ENCODE measurements around the gene RUBCNL. TPM values are rescaled to one million over a fixed set of nuclear protein-coding genes. Genes with fewer than 3 reads are reported as not detected.
"Not testable (repeated sequence)": the region's sequence is repeated elsewhere in the genome, so short reads cannot be mapped to it uniquely, and the experiment has no call there.

Gene RUBCNL, protein sequence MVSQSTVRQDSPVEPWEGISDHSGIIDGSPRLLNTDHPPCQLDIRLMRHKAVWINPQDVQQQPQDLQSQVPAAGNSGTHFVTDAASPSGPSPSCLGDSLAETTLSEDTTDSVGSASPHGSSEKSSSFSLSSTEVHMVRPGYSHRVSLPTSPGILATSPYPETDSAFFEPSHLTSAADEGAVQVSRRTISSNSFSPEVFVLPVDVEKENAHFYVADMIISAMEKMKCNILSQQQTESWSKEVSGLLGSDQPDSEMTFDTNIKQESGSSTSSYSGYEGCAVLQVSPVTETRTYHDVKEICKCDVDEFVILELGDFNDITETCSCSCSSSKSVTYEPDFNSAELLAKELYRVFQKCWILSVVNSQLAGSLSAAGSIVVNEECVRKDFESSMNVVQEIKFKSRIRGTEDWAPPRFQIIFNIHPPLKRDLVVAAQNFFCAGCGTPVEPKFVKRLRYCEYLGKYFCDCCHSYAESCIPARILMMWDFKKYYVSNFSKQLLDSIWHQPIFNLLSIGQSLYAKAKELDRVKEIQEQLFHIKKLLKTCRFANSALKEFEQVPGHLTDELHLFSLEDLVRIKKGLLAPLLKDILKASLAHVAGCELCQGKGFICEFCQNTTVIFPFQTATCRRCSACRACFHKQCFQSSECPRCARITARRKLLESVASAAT
- polyA plus RNA-seq (ENCODE audit: insufficient read length) = 2.8 TPM

- no peak for DNase-seq
Measured at GRCh38 chr13:46387064-46387851, at the start of gene RUBCNL. Gene RUBCNL (minus strand): TSS chr13:46387252. CDS start chr13:46372475, 14,777 bp downstream.

DNA sequence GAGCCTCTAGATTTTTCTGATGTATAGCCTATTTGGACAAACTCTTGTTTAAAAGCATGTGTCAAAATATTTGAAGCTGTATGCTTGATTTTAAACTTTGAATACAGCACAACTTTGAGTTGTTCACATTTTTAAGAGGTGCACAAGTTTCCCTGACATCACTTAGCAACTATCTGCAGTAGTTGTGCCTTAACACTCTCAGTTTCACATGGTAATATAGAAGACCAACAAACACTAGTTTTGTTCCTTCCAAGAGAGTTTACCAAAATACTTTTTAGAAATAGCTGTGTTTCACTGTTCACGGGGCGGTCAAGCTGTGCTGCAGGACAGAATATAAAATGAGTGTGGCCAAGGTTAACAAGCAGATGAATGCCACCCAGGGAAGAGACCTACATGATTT, 42.5 kb upstream of the RUBCNL start:
- not testable (repeated sequence) for DNase-seq

DNA sequence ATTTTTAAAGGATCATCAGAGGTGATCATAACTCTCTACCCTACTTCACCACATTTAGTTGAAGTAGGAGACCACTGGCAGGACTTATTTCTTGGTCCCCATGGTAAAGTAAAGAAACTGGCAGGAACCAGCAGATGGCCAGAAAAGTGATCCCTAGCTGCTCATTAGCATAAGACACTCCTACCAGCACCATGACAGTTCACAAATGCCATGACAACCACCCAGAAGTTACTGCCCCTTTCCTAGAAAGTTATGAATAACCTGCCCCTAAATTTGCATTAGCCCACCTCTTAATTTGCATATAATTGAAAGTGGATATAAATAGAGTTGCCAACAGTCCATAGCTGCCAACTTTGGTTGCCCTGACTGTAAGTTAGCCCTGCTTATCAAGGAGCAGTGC, 18.4 kb upstream of the RUBCNL start:
- no peak for DNase-seq

DNA sequence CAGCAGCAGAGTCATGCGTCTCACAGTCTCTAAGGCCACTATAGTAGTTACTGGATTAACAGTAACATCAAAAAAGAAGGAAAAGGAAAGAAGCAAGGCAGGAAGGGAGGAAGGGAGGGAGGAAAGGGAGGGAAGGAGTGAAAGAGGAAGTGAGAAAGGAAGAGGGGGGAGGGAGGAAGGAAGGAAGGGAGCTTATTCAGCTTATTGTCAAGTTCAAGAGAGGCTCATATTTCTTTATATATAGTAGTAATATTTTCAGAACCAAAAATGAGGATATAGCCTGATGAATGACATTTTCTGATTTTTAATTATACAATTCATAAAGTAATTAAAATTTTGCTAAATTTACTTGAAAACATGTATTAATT, 17.7 kb upstream of the RUBCNL start:
- no peak for DNase-seq

- DNase-seq = no peak
Measured at GRCh38 chr13:46403851-46404732, 17.0 kb upstream of the RUBCNL start.

- no peak for DNase-seq
Measured at GRCh38 chr13:46402178-46402577, 15.1 kb upstream of the RUBCNL start.

GRCh38 chr13:46401432-46401831, 14.4 kb upstream of the RUBCNL start:
- DNase-seq = no peak

DNA sequence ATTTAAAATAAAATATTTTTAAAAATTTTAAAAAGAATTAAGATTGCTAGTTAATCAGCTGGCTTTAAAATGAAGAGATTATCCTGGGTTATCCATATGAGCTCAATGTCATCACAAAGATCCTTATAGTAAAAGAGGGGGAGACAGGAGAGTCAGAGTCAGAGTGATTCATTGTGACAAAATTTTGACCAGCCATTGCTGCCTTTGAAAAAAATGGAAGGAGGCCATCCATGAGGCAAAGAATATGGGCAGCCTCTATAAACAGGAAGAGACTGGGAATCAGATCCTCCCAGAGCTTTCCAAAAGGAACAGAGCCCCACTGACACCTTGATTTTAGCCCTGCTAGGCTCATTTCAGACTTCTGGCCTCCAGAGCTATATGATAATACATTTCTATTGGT, 9.3 kb upstream of the RUBCNL start:
- no peak for DNase-seq

- no peak for DNase-seq
Measured at GRCh38 chr13:46392967-46393366, 5.9 kb upstream of the RUBCNL start.

DNA sequence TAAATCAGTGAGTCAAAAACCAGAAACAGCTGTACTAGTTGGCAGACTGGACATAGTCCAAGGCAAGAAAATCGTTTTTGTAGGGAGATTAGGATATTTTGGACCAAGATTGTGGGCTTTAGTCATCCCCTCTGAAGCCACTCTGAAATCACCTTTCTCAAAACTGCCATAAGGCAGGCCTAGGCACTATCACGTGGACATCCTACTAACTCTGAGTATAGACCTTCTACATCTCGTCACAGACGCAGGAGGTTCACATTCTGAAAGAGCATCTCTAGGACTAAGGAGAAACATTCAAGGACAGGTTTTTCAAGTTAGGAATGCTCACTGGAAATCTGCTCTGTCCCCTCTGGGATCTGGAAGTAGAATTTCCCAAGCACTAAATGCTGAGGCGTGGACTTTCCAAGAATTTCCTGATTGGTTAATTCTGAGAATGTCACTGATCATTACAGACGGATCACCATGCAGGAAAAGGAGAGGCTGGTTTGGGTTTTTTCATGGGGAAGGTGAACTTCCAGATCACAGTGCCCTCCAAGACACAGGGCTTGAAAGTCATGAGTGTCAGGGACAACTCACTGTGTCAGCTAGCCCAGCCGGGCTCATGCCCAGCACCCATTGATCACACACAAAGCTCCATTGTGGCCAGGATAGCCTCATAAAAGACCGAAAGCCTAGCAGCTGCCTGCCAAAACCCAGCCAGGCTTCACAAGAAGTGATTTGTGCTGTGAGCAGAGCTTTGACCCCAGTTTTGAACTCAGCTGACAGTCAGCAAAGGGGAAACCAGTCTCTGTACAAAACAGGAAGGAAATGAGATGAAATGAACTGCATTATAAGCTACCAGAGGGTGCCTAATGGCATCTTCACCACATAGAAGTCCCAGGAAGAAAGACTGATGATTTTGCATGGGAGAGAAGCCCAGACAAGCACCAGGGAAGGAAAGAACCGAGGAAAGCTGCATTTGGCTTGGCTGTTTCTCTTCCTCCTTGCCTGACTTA, 2.7 kb upstream of the RUBCNL start:
- no peak for DNase-seq

DNA sequence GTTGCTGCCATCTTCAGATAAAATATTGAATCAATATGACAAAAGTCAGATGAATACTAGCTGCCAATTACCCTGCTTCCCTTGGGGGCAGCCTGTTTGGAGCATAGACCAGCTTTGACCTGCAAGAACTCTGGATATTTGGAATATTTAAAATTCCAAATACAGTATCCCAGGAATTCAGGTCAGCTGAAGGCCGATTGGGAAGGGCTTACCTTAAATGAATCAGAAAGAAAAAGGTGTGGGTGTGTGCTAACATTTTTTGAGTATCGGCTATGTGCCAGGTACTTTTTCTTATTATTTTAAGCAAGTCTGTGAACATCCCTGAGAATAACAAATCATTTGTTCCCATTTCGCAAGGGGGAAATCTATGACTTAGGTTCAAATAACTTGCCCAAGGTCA, 1.8 kb upstream of the RUBCNL start:
- DNase-seq = no peak

DNA sequence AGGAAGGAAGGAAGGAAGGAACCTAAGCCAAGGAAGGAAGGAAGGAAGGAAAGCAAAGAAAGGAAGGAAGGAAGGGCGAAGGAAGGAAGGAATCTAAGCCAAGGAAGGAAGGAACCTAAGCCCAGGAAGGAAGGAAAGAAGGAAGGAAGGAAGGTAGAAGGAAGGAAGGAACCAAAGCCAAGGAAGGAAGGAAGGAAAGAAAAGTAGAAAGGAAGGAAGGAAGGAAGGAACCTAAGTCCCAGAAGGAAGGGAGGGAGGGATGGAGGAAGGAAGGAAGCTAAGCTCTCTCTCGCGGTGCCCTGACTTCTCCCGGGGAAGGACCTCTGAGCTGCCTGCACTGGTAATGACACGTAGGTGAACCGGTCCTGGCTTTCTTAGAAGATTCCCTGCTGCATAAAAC, 1.3 kb upstream of the RUBCNL start:
- DNase-seq = no peak

DNA sequence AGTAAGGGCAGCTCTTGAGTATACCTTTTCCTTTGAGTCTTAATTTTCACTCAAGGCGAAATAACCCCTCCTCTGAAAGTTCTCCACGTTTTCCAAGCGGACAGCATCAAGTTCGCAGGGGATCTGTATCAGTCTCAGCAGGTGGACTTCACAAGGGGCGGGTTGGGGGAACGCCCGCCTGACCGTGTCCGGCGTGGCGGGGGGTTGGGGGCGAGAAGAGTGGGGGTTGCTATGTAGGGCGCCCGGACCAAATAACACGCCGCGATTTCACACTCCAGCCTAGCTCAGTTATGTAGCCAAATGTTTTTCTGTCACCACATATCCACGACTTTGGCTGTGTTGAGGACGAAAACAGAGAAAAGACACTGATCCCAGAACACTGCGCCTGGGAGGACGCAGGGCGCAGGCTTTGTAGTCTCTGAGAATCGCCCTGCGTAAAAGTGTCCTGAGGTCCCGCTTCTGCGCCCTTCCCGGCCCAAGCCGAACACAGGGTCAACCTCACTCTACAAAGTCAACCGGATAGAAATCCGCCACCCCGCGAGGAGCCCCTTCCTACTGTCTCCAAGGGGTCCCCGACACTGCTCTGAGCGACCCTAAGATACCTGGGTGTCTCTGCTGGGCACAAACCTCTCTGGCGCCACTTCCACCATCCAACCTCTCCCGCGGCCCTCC, 524 bp downstream of the RUBCNL start:
- no peak for DNase-seq

GRCh38 chr13:46385946-46386345, 1.1 kb downstream of the RUBCNL start:
- DNase-seq = no peak

DNA sequence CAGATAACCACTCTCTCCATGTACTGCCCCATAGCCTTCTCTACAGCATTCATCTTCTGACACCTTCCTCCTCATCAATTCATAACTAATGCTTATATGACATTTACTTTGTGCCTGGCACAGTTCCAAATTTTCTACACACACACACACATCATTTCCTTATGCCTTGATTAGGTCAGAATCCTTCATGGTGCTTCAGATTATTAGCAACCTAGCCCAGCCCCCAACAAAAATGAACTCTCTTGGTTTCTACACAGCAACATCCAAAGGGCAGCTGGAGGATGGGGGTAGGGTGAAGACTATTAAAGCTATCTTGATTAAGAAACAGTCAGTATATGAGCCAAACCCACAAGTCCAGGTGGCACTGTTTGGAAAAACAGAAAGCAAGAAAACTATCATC, 3.7 kb downstream of the RUBCNL start:
- DNase-seq = no peak

DNA sequence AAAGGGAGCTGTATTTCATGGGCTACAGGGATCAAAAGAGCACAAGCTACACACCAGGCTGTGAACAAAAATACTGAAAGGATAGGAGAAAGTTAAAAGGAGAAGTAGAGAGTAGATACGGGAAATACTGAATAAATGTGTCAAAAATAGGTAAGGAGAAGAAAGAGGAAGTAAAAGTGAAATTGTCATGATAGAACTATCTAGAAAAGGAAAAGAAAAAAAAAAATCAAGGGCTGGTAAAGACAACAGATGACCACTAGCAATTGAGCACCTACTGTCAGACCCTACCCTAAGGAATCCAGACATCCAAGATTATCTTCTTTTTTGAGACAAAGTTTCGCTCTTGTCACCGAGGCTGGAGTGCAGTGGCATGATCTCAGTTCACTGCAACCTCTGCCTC, 4.8 kb downstream of the RUBCNL start:
- no peak for DNase-seq

DNA sequence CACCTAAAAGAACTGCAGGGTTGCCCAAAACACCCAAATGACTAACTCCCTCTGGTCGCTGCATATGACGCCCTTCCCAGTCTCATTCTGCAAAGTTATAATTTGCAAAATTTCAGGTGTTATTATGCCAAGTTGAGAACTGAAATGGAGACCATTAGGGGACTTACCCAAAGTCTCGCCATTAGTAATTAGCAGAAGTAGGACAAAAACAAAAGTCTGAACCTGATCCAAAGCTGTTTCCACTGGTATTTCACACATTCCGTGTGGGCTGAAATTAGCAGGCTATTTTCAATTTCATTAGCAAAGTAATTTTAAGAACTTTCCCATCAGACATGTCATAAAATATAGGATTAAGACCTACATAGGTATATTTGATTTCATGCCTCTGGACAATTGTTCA, 6.8 kb downstream of the RUBCNL start:
- no peak for DNase-seq

DNA sequence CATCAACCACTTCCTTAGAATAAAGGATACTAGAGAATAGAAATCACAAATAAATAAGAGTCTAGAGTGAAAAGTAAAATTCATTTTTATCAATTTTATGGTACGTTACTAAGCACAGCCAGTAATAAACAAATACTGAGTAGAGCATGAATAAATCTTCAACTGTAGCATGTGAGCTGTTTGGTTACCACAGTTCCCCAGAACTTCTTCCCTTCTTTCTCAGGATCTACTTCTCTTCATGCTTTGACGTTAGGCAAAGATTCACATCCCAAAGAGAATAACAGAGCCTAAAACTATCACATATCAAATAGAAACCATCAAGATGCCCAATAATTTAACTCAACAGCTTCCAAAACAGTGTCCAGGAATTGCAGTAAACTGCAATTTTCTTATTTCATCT, 7.4 kb downstream of the RUBCNL start:
- no peak for DNase-seq

DNA sequence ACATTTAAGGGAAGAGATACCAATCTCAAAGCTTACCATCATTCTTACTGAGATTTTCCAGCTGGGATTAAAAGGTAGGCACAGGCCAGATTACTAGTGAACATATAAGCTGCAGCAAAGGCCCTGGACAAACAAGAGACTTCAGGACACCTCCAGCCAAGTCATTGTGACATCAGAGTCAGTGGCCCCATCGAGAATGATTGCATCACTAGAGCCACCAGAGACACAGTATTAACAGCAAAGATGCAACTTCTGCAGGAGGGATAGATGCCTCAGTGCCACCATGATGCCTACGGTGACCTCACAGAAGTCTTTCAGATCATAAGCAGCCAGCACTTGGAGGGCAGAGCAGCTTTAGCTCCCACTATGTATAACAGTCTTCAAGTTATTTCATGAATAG, 8.6 kb downstream of the RUBCNL start:
- no peak for DNase-seq

DNA sequence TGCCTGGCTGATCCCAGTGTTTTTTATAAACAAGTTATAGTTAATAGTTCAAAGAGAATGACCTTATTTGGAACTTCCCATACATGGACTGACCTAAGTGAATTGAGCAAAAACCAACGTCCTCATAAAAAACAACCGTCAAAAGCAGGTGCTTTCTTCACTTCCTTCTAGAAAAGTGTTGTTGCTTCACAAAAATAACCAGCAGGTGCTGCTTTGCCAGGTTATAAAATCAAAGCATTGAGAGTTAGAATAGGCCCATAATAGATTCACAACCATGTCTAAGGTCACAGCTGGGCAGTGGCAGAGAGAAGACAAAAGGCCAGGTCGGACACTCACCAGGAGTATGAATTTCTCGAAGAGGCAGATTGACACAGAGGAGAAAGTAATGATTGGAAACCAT, 9.5 kb downstream of the RUBCNL start:
- no peak for DNase-seq

DNA sequence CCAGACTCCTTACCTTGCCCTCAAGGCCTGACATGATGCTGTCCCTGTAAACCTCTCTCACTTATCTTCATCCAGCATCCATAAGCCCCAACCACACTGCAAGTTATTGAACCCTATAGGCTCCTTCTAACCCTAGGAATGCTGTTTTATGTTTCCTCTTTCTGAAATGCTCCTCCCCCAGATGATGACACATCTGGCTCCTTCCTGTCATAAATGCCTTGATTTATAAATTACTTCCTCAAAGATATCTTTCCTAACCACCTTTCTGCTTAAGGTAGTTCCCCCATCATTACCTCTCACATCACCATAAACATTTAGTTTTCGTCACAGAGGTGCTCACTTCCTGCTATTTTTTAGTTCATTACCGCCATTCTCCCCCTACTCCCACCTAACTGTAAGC, 12.3 kb downstream of the RUBCNL start:
- DNase-seq = no peak
